NOMO-1 treated with dmso at 0.1 percent for 144 hours (cell line): Measurements from ENCODE around the gene NMD3.
"Not testable (repeated sequence)": the region's sequence is repeated elsewhere in the genome, so short reads cannot be mapped to it uniquely, and the experiment has no call there.

Experiments used
- DNase-seq: peaks from one replicate; lab custom pipeline; 2025; ENCODE audit not compliant: unreplicated experiment; lab: John Stamatoyannopoulos, UW

NMD3 gene

DNA sequence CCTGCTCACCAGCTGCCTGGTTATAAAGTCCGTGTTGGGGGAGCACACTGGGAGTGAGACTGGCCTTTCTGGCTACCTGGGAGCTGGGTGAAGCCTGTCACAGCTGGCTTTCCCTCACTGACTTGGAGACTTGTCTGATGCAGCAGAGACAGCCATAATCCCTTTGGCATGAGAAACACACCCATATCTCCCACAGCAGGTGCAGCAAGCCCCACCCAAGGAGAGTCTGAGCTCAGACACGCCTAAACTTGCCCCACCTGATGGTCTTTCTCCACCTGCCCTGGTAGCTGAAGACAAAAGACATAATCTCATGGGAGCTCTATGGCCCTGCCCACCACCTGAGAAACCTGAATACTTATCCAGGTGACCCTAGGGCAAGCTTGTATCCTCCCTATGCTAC lies 54.8 kb downstream of the NMD3 start:
- no peak for DNase-seq

DNA sequence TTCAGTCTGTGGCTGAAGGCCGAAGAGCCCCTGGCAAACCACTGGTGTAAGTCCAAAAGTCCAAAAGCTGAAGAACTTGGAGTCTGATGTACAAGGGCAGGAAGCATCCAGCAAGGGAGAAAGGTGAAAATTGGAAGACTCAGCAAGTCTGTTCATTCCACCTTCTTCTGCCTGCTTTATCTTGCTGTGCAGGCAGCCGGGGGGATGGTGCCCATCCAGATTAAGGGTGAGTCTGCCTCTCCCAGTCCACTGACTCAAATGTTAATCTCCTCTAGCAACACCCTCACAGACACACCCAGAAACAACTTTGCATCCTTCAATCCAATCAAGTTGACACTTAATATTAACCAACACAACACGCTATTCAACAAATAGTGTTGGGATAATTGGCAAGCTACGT lies 61.3 kb downstream of the NMD3 start:
- not testable (repeated sequence) for DNase-seq

DNA sequence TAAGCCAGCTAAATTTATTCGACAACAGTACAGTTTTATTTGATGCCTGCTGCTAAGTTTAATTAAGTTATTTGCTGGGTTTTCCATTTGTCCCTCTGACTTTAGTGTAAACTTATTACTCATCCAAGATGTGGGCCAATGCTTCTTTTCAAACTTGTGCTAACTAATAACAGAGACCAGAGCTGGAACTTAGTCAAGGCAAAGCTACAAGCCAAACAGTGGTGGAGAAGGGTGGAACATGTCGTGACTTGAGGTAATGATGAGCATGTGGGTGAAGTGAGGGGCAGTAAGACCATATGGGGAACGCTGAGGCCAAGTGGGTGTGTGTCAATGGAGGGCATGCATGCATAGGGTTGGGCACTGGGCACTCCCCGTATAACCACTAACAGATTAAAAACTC lies 63.9 kb downstream of the NMD3 start:
- DNase-seq = no peak

DNA sequence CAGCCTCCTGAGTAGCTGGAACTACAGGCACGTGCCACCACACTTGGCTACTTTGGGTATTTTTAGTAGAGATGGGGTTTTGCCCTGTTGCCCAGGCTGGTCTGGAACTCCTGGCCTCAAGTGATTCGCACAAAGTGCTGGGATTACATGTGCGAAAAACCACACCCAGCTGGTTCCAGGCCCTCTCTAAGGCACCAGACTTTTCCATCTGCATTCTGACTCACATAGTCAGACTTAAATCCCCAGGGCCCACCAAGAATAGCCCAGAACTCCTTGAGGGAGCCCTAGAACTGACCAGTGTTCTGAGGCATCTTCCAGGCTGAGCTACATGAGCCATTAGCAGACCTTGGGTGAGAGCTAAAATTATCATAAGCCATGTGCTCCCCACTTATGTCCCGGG lies 68.1 kb downstream of the NMD3 start:
- no peak for DNase-seq

DNA sequence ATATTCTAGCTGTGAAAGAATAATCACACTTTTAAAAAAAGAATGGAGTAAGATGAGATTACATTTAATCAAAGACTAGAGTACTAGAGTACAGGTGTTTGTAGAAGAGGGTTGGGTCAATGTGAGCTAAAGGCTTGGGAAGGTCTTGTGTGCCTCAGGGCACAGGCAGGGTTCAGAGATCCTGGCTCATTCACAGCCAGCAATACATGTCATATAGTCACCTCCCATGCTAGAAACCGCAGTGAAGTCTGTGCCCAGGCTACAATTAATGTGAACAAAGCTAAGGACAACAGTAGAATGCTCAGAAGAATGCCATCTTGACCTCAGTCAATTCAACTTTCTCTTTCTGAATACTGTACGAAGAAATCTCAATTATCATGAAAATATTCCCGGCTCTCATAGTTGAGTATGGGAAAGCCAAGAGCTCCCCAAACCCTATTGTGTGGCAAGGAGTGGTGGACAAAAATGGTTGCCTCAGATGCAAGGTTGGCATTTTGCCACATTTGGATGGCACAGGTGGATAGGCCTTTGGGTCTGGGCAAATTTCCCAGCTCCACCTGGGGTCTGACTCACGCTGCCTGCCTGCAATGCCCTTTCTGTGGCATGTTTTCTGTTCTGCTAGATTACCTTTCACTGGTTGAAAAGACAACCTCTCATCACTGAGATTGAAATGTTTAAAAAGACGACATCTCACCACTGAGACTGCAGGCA lies 70.2 kb downstream of the NMD3 start:
- no peak for DNase-seq

DNA sequence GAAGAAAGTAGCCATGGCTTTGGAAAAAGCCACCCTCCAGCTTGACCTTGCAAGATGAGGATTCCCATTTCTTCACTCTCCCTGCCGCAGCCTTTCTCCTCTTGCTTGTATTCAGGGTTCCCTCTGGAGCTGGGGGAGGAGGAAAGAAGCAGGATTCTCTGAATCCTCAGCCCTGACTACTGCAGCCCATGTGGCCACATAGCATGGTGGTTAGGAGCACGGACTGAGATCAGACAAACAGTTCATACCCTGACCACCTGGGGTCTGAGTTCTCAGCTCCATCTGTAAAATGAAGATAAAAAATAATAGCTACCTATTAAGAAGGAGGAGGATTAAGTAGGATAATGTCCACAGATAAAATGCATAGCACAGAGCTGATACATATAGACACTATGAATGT lies 72.3 kb downstream of the NMD3 start:
- DNase-seq = no peak

DNA sequence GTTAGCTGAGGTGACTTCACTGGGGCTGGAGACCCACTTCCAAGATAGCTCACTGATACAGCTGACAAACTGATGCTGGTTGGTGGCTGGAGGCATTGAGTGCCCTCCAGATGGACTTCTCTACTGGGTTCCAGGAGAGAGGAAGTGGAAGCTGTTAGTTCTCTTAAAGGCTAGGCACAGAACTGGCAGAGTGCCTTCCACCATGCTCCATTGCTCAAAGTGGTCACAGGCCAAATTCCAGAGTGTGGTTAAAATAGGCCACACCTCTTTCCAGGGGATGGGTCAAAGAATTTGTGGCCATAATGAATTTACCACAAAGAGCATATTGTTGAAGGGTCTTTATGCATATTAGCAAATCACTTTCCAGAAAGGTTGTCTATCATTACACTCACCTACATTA lies 74.2 kb downstream of the NMD3 start:
- DNase-seq = no peak

DNA sequence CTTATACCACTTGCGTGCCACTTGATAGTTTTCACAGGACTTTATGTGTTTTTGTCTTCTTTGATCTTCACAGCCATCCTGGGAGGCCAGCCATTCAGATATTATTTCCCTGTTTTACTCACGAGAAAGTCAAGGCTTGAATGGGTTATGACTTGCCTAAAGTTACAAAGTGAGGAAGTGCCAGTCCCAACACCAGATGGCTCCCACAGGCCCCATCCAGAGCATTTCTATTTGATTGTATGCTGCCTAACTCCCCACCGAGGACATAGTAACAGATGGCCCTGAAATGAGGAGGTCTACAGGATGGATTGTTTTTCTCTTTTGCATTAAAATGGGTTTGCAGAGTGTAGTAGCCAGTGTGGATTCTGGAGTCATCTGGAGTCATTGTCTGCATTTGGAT lies 75.7 kb downstream of the NMD3 start:
- no peak for DNase-seq
